ENCODE measurements around the gene SFTA2. TPM values are rescaled to one million over a fixed set of nuclear protein-coding genes. Genes with fewer than 3 reads are reported as not detected.

The SFTA2 gene
- total RNA-seq, 1 donor from 2014 or later = not detected

DNA sequence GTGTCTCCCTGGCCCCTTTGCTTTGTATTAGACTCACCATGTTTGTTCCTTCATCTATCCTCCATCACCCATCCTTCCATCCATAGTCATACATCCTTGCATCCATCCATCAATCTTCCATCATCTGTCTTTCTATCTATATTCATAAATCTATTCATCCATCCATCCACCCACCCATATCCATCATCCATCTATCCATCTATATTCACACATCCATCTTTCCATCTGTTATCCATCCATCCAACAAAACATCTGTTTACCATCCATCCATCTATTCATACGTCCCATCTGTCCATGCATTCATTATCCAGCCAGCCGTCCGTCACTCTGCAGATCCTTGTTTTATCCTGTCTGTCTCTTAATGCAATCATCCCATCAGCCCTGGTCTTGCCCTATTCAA, 37.0 kb downstream of the SFTA2 start:
- H3K4me3 ChIP-seq = no peak overlapping the region
- H3K27me3 ChIP-seq = no peaks in the 10 kb centered on the region
- peaks cover 8% of the 10 kb centered on the region for H3K4me1 ChIP-seq
- no peak overlapping the region for H3K27ac ChIP-seq
- peaks cover 0 to 83% of the 10 kb centered on the region in 2 donors for H3K36me3 ChIP-seq
- intact Hi-C loops (cut with DNase I) = no loop called here
- TF ChIP-seq POLR2AphosphoS5 (IDR thresholded peaks at IDR 0.05; ENCODE audit: insufficient read depth in 1 of 2, low read depth in 1 of 2) = no peak
- TF ChIP-seq, protein P1, sequence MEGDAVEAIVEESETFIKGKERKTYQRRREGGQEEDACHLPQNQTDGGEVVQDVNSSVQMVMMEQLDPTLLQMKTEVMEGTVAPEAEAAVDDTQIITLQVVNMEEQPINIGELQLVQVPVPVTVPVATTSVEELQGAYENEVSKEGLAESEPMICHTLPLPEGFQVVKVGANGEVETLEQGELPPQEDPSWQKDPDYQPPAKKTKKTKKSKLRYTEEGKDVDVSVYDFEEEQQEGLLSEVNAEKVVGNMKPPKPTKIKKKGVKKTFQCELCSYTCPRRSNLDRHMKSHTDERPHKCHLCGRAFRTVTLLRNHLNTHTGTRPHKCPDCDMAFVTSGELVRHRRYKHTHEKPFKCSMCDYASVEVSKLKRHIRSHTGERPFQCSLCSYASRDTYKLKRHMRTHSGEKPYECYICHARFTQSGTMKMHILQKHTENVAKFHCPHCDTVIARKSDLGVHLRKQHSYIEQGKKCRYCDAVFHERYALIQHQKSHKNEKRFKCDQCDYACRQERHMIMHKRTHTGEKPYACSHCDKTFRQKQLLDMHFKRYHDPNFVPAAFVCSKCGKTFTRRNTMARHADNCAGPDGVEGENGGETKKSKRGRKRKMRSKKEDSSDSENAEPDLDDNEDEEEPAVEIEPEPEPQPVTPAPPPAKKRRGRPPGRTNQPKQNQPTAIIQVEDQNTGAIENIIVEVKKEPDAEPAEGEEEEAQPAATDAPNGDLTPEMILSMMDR (IDR thresholded peaks at IDR 0.05) = no peak
- TF ChIP-seq POLR2A (IDR thresholded peaks at IDR 0.05) = no peak
- no peak for DNase-seq (ENCODE audit: extremely low spot score in 2 of 2)
- no peaks in the 10 kb centered on the region for H3K9me3 ChIP-seq

DNA sequence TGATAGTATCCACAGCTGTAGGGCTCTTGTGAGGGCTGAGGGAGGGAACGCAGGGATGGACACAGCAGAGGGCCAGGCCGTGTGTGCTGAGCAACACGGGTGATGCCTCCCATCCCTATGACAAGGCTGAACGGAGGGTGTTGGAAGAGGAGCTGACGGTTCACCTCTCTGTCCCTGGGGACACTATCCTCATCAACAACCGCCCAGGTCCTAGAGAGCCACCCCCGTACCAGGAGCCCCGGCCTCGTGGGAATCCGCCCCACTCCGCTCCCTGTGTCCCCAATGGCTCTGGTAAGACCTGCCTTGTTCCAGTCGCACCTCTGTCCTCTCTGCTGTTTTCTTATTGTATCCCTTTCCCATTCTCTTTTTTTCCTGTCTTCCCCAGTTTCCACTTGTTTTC, 37.6 kb downstream of the SFTA2 start:
- TF ChIP-seq POLR2A (IDR thresholded peaks at IDR 0.05) (no peak), POLR2AphosphoS5 (IDR thresholded peaks at IDR 0.05; ENCODE audit: insufficient read depth in 1 of 2, low read depth in 1 of 2) (no peak)
- TF ChIP-seq, protein P1 (IDR thresholded peaks at IDR 0.05) = no peak
- H3K36me3 ChIP-seq = peaks cover 0 to 87% of the 10 kb centered on the region in 2 donors
- DNase-seq (ENCODE audit: extremely low spot score in 2 of 2) = no peak

DNA sequence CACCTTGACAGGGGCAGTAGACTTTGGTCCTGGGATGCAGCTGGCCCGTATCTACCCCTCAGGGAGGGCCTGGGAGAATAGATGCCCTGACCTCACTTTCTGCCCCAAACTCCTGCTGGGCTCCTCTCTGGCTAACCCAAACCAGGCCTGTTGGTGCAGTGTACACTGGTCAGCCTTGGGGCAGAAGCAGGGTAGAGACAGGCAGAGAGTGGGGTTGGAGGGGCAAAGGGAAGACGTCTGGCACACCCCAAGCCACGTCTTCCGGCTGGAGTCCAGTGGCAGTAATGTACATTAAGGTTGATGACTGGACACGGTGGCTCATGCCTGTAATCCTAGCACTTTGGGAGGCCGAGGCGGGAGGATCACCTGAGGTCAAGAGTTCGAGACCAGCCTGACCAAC, 38.3 kb downstream of the SFTA2 start:
- no peak for DNase-seq (ENCODE audit: extremely low spot score in 2 of 2)
- H3K4me3 ChIP-seq = no peak overlapping the region
- H3K36me3 ChIP-seq = peaks cover 0 to 86% of the 10 kb centered on the region in 2 donors
- H3K9me3 ChIP-seq = no peaks in the 10 kb centered on the region
- no peaks in the 10 kb centered on the region for H3K27me3 ChIP-seq
- peaks cover 17% of the 10 kb centered on the region for H3K4me1 ChIP-seq
- intact Hi-C loops (cut with DNase I) = no loop called here
- no peak for TF ChIP-seq POLR2AphosphoS5 (IDR thresholded peaks at IDR 0.05; ENCODE audit: insufficient read depth in 1 of 2, low read depth in 1 of 2)
- TF ChIP-seq, protein P1 (IDR thresholded peaks at IDR 0.05) = no peak
- no peak for TF ChIP-seq POLR2A (IDR thresholded peaks at IDR 0.05)
- no peak overlapping the region for H3K27ac ChIP-seq

More for the DNA sequence above, 37.6 kb downstream of the SFTA2 start:
- peaks cover 11% of the 10 kb centered on the region for H3K4me1 ChIP-seq
- H3K9me3 ChIP-seq = no peaks in the 10 kb centered on the region
- no peak overlapping the region for H3K4me3 ChIP-seq
- intact Hi-C loops (cut with DNase I) = no loop called here
- H3K27me3 ChIP-seq = no peaks in the 10 kb centered on the region
- H3K27ac ChIP-seq = no peak overlapping the region

DNA sequence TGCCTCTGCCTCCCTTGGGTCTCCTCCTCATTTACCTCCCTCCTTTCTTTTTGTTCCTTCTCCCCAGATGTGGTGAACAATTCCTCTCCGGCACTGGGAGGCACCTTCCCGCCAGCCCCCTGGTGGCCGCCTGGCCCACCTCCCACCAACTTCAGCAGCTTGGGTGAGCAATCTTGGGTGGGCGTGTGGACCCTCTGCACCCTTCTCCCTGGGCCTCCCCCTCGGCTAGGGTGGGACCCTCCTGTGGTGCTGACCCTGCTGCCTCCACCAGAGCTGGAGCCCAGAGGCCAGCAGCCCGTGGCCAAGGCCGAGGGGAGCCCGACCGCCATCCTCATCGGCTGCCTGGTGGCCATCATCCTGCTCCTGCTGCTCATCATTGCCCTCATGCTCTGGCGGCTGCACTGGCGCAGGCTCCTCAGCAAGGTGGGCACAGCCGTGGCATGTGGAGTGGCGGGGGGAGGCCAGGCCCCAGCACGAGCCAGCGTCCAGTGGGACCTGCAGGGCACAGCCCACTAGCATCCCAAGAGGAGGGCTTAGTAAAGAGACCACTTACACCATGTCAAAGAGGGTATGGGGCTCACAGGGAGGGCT, 38.9 kb downstream of the SFTA2 start:
- DNase-seq (ENCODE audit: extremely low spot score in 2 of 2) = no peak
- Histone ChIP-seq H3K4me3 (no peak overlapping the region), H3K4me1 (peaks cover 22% of the 10 kb centered on the region), H3K9me3 (no peaks in the 10 kb centered on the region), H3K27ac (no peak overlapping the region), H3K36me3 (peaks cover 0 to 80% of the 10 kb centered on the region in 2 donors), H3K27me3 (no peaks in the 10 kb centered on the region)
- no peak for TF ChIP-seq POLR2A (IDR thresholded peaks at IDR 0.05)
- TF ChIP-seq, protein P1 (IDR thresholded peaks at IDR 0.05) = no peak
- TF ChIP-seq POLR2AphosphoS5 (IDR thresholded peaks at IDR 0.05; ENCODE audit: insufficient read depth in 1 of 2, low read depth in 1 of 2) = no peak
- intact Hi-C loops (cut with DNase I) = no loop called here

DNA sequence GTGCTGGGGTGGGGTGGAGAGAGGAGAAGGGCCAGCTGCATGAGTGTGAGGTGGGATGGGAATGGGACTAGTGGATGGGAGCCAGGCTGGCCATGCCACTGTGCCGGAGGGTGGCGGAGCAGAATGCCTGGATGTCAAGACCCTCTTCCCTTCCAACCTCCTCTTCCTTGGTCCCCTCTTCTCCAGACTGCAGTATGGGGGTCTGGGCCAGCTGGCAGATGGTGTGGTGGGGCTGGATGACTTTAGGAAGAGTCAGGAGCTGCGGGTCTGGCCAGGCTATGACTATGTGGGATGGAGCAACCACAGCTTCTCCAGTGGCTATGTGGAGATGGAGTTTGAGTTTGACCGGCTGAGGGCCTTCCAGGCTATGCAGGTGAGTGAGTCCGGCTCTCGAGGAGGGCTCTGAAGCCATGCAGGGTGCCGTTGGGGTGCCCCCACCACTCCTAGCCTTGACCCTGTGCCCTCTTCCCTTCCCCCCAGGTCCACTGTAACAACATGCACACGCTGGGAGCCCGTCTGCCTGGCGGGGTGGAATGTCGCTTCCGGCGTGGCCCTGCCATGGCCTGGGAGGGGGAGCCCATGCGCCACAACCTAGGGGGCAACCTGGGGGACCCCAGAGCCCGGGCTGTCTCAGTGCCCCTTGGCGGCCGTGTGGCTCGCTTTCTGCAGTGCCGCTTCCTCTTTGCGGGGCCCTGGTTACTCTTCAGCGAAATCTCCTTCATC, 40.0 kb downstream of the SFTA2 start:
- no peak for DNase-seq (ENCODE audit: extremely low spot score in 2 of 2)

More for the DNA sequence above, 40.0 kb downstream of the SFTA2 start:
- H3K27me3 ChIP-seq = no peaks in the 10 kb centered on the region
- H3K9me3 ChIP-seq = no peaks in the 10 kb centered on the region
- peaks cover 0 to 69% of the 10 kb centered on the region in 2 donors for H3K36me3 ChIP-seq
- TF ChIP-seq POLR2AphosphoS5 (IDR thresholded peaks at IDR 0.05; ENCODE audit: insufficient read depth in 1 of 2, low read depth in 1 of 2) (no peak), POLR2A (IDR thresholded peaks at IDR 0.05) (no peak)
- TF ChIP-seq, protein P1 (IDR thresholded peaks at IDR 0.05) = no peak
- no peak overlapping the region for H3K4me3 ChIP-seq
- H3K27ac ChIP-seq = no peak overlapping the region
- intact Hi-C loops (cut with DNase I) = no loop called here
- peaks cover 28% of the 10 kb centered on the region for H3K4me1 ChIP-seq

Data from vagina (tissue), 2 donors.